GM12892 (cell line): Measurements from ENCODE around the gene KLF13.

ENCODE experiments used
- POLR2A ChIP-seq: IDR thresholded peaks from 2 replicates; pipeline ENCODE4 v1.6.1; 2011; ENCODE audit warnings: low read depth, low read length, control low read depth
- POLR2AphosphoS5 ChIP-seq: IDR thresholded peaks from 2 replicates; pipeline ENCODE4 v1.6.1; 2011; ENCODE audit warnings: low read depth, low read length, control low read depth

GRCh38 chr15:31294067-31294466, 32.6 kb upstream of the KLF13 start:
- TF ChIP-seq POLR2A = no peak
- TF ChIP-seq POLR2AphosphoS5 = no peak
